ENCODE results near the gene CCDC13. TPM values are rescaled to one million over a fixed set of nuclear protein-coding genes. Genes with fewer than 3 reads are reported as not detected.

Gene CCDC13
- total RNA-seq, 2 donors from 2014 or later, result 0.34 to 0.70 TPM

GRCh38 chr3:42764561-42765295 lies 8.3 kb downstream of the CCDC13 start:
- no peaks in the 10 kb centered on the region for H3K9me3 Mint-ChIP-seq
- no peak overlapping the region for H3K27ac Mint-ChIP-seq
- no peak for DNase-seq (ENCODE audit: low spot score in 2 of 2)
- no peaks in the 10 kb centered on the region for H3K36me3 Mint-ChIP-seq
- ATAC-seq, result no peak

GRCh38 chr3:42764115-42764514 lies 8.9 kb downstream of the CCDC13 start:
- ATAC-seq (no peak), DNase-seq (ENCODE audit: low spot score in 2 of 2) (no peak)
- Mint-ChIP-seq H3K27ac (no peak overlapping the region), H3K36me3 (no peaks in the 10 kb centered on the region), H3K9me3 (no peaks in the 10 kb centered on the region)

GRCh38 chr3:42763021-42763420 lies 10.0 kb downstream of the CCDC13 start:
- Mint-ChIP-seq H3K27ac (peak overlapping the region in 1 of 2 donors; percentile 32), H3K9me3 (no peaks in the 10 kb centered on the region), H3K36me3 (no peaks in the 10 kb centered on the region)
- ATAC-seq (peak in 1 of 2 donors; percentile 68), DNase-seq (ENCODE audit: low spot score in 2 of 2) (no peak)

GRCh38 chr3:42762046-42762724 lies 10.9 kb downstream of the CCDC13 start:
- no peaks in the 10 kb centered on the region for H3K9me3 Mint-ChIP-seq
- ATAC-seq, result no peak
- DNase-seq (ENCODE audit: low spot score in 2 of 2), result no peak
- no peak overlapping the region for H3K27ac Mint-ChIP-seq
- H3K36me3 Mint-ChIP-seq, result no peaks in the 10 kb centered on the region

GRCh38 chr3:42758126-42758525 lies 14.9 kb downstream of the CCDC13 start:
- Mint-ChIP-seq H3K9me3 (no peaks in the 10 kb centered on the region), H3K36me3 (no peaks in the 10 kb centered on the region), H3K27ac (peak overlapping the region in 1 of 2 donors; percentile 91)
- ATAC-seq (no peak), DNase-seq (ENCODE audit: low spot score in 2 of 2) (no peak)

GRCh38 chr3:42756681-42757213 lies 16.3 kb downstream of the CCDC13 start:
- ATAC-seq (no peak), DNase-seq (ENCODE audit: low spot score in 2 of 2) (no peak)
- H3K27ac Mint-ChIP-seq, result no peak overlapping the region
- H3K36me3 Mint-ChIP-seq, result no peaks in the 10 kb centered on the region
- no peaks in the 10 kb centered on the region for H3K9me3 Mint-ChIP-seq

GRCh38 chr3:42755681-42756578 lies 17.1 kb downstream of the CCDC13 start:
- DNase-seq (ENCODE audit: low spot score in 2 of 2), result no peak
- no peaks in the 10 kb centered on the region for H3K9me3 Mint-ChIP-seq

GRCh38 chr3:42753757-42754156 lies 19.3 kb downstream of the CCDC13 start:
- H3K9me3 Mint-ChIP-seq, result no peaks in the 10 kb centered on the region
- H3K36me3 Mint-ChIP-seq, result no peaks in the 10 kb centered on the region
- no peak for DNase-seq (ENCODE audit: low spot score in 2 of 2)
- ATAC-seq, result no peak
- H3K27ac Mint-ChIP-seq, result no peak overlapping the region

More at GRCh38 chr3:42755681-42756578, 17.1 kb downstream of the CCDC13 start:
- Mint-ChIP-seq H3K27ac (peak overlapping the region in 1 of 2 donors; percentile 74), H3K36me3 (no peaks in the 10 kb centered on the region)
- ATAC-seq, result peak in 1 of 2 donors; percentile 48

- DNase-seq (ENCODE audit: low spot score in 2 of 2), result no peak
- Mint-ChIP-seq H3K9me3 (no peaks in the 10 kb centered on the region), H3K27ac (peak overlapping the region in 1 of 2 donors; percentile 23), H3K36me3 (no peaks in the 10 kb centered on the region)
- ATAC-seq, result no peak
These were observed 20.1 kb downstream of the CCDC13 start for GRCh38 chr3:42752961-42753360.

GRCh38 chr3:42752441-42752840 lies 20.6 kb downstream of the CCDC13 start:
- no peak for DNase-seq (ENCODE audit: low spot score in 2 of 2)
- ATAC-seq, result no peak
- Mint-ChIP-seq H3K27ac (no peak overlapping the region), H3K9me3 (no peaks in the 10 kb centered on the region), H3K36me3 (no peaks in the 10 kb centered on the region)

GRCh38 chr3:42751609-42752008 lies 21.4 kb downstream of the CCDC13 start:
- DNase-seq (ENCODE audit: low spot score in 2 of 2), result no peak
- Mint-ChIP-seq H3K27ac (no peak overlapping the region), H3K36me3 (no peaks in the 10 kb centered on the region), H3K9me3 (no peaks in the 10 kb centered on the region)
- no peak for ATAC-seq

GRCh38 chr3:42750834-42751233 lies 22.2 kb downstream of the CCDC13 start:
- Mint-ChIP-seq H3K9me3 (no peaks in the 10 kb centered on the region), H3K27ac (no peak overlapping the region), H3K36me3 (no peaks in the 10 kb centered on the region)
- DNase-seq (ENCODE audit: low spot score in 2 of 2) (no peak), ATAC-seq (no peak)

GRCh38 chr3:42749753-42750231 lies 23.3 kb downstream of the CCDC13 start:
- Mint-ChIP-seq H3K36me3 (no peaks in the 10 kb centered on the region), H3K9me3 (no peaks in the 10 kb centered on the region), H3K27ac (no peak overlapping the region)
- DNase-seq (ENCODE audit: low spot score in 2 of 2) (no peak), ATAC-seq (peak in 1 of 2 donors; percentile 41)

GRCh38 chr3:42749025-42749752 lies 23.9 kb downstream of the CCDC13 start:
- H3K9me3 Mint-ChIP-seq, result no peaks in the 10 kb centered on the region
- DNase-seq (ENCODE audit: low spot score in 2 of 2) (no peak), ATAC-seq (no peak)
- no peaks in the 10 kb centered on the region for H3K36me3 Mint-ChIP-seq
- no peak overlapping the region for H3K27ac Mint-ChIP-seq

GRCh38 chr3:42747581-42747980 lies 25.5 kb downstream of the CCDC13 start:
- no peak for DNase-seq (ENCODE audit: low spot score in 2 of 2)
- Mint-ChIP-seq H3K9me3 (no peaks in the 10 kb centered on the region), H3K36me3 (no peaks in the 10 kb centered on the region), H3K27ac (no peak overlapping the region)
- ATAC-seq, result peak in 1 of 2 donors; percentile 45
